Activated naive CD8-positive, alpha-beta T cell (primary cell): Measurements from ENCODE around the gene TMA16.
"Not testable (repeated sequence)": the region's sequence is repeated elsewhere in the genome, so short reads cannot be mapped to it uniquely, and the experiment has no call there.

Experiments
- H3K27ac Mint-ChIP-seq: one replicate; pipeline ENCODE4 v1.8.0; 2021; ENCODE audit warnings: mixed read lengths
- H3K27me3 Mint-ChIP-seq: one replicate; pipeline ENCODE4 v1.8.0; 2021; ENCODE audit warnings: mixed read lengths
- H3K36me3 Mint-ChIP-seq: one replicate; pipeline ENCODE4 v1.8.0; 2021; ENCODE audit warnings: mixed read lengths
- H3K4me1 Mint-ChIP-seq: one replicate; pipeline ENCODE4 v1.8.0; 2021; ENCODE audit warnings: low read depth, mixed read lengths
- H3K4me3 Mint-ChIP-seq: one replicate; pipeline ENCODE4 v1.8.0; 2021; ENCODE audit warnings: mild to moderate bottlenecking, mixed read lengths
- H3K9me3 Mint-ChIP-seq: one replicate; pipeline ENCODE4 v1.8.0; 2021; ENCODE audit warnings: low read depth, mixed read lengths

TMA16 gene

GRCh38 chr4:163494360-163495241 is at the start of gene TMA16:
Gene TMA16, plus strand, starts transcription at chr4:163494690. Its CDS starts 112 bp downstream, at chr4:163494802.
- Mint-ChIP-seq H3K4me3 (peak within 1 kb of the TSS; percentile 94), H3K27me3 (no peaks in the 10 kb centered on the region), H3K36me3 (no peaks in the 10 kb centered on the region), H3K4me1 (peaks cover 31% of the 10 kb centered on the region), H3K9me3 (no peaks in the 10 kb centered on the region), H3K27ac (peak within 1 kb of the TSS; percentile 100)

- H3K9me3 Mint-ChIP-seq, H3K36me3 Mint-ChIP-seq, H3K27me3 Mint-ChIP-seq, H3K4me1 Mint-ChIP-seq, H3K4me3 Mint-ChIP-seq, H3K27ac Mint-ChIP-seq: not testable (repeated sequence)
Observed at GRCh38 chr4:163447023-163447422, 47.5 kb upstream of the TMA16 start.

- Mint-ChIP-seq H3K27ac (no peak overlapping the region), H3K27me3 (peaks cover 8% of the 10 kb centered on the region), H3K36me3 (no peaks in the 10 kb centered on the region), H3K4me1 (no peaks in the 10 kb centered on the region), H3K4me3 (no peak overlapping the region), H3K9me3 (no peaks in the 10 kb centered on the region)
Observed at GRCh38 chr4:163447481-163447880, 47.0 kb upstream of the TMA16 start.

GRCh38 chr4:163448540-163449203 is 45.8 kb upstream of the TMA16 start:
- no peaks in the 10 kb centered on the region for H3K4me1 Mint-ChIP-seq
- no peaks in the 10 kb centered on the region for H3K36me3 Mint-ChIP-seq
- no peak overlapping the region for H3K4me3 Mint-ChIP-seq
- H3K27me3 Mint-ChIP-seq = peaks cover 6% of the 10 kb centered on the region
- H3K27ac Mint-ChIP-seq = no peak overlapping the region
- no peaks in the 10 kb centered on the region for H3K9me3 Mint-ChIP-seq

GRCh38 chr4:163462556-163462955 is 31.9 kb upstream of the TMA16 start:
- Mint-ChIP-seq H3K27ac (no peak overlapping the region), H3K4me1 (no peaks in the 10 kb centered on the region), H3K9me3 (no peaks in the 10 kb centered on the region), H3K27me3 (peaks cover 6% of the 10 kb centered on the region), H3K4me3 (no peak overlapping the region), H3K36me3 (no peaks in the 10 kb centered on the region)

GRCh38 chr4:163467082-163467770 is 27.3 kb upstream of the TMA16 start:
- Mint-ChIP-seq H3K9me3 (no peaks in the 10 kb centered on the region), H3K27me3 (peaks cover 13% of the 10 kb centered on the region)

GRCh38 chr4:163470391-163470790 is 24.1 kb upstream of the TMA16 start:
- Mint-ChIP-seq H3K4me3 (no peak overlapping the region), H3K4me1 (no peaks in the 10 kb centered on the region), H3K36me3 (no peaks in the 10 kb centered on the region), H3K27ac (no peak overlapping the region), H3K9me3 (no peaks in the 10 kb centered on the region), H3K27me3 (peaks cover 12% of the 10 kb centered on the region)

More at GRCh38 chr4:163467082-163467770, 27.3 kb upstream of the TMA16 start:
- H3K4me3 Mint-ChIP-seq = no peak overlapping the region
- H3K4me1 Mint-ChIP-seq = no peaks in the 10 kb centered on the region
- no peaks in the 10 kb centered on the region for H3K36me3 Mint-ChIP-seq
- no peak overlapping the region for H3K27ac Mint-ChIP-seq

GRCh38 chr4:163473130-163473529 is 21.4 kb upstream of the TMA16 start:
- no peaks in the 10 kb centered on the region for H3K36me3 Mint-ChIP-seq
- no peaks in the 10 kb centered on the region for H3K4me1 Mint-ChIP-seq
- H3K9me3 Mint-ChIP-seq = no peaks in the 10 kb centered on the region
- H3K27ac Mint-ChIP-seq = no peak overlapping the region
- no peak overlapping the region for H3K4me3 Mint-ChIP-seq
- peaks cover 10% of the 10 kb centered on the region for H3K27me3 Mint-ChIP-seq

- Mint-ChIP-seq H3K9me3 (no peaks in the 10 kb centered on the region), H3K4me3 (no peak within 1 kb of the TSS), H3K4me1 (no peaks in the 10 kb centered on the region)
Observed at GRCh38 chr4:163473576-163473975, 20.9 kb upstream of the TMA16 start, which contains the start of gene TKTL2. Gene TKTL2, minus strand, starts transcription at chr4:163473754. Its CDS starts 20 bp downstream, at chr4:163473734.

GRCh38 chr4:163474027-163474426 is 20.5 kb upstream of the TMA16 start:
- no peak overlapping the region for H3K4me3 Mint-ChIP-seq
- H3K9me3 Mint-ChIP-seq = no peaks in the 10 kb centered on the region
- H3K27ac Mint-ChIP-seq = no peak overlapping the region
- H3K4me1 Mint-ChIP-seq = no peaks in the 10 kb centered on the region
- no peaks in the 10 kb centered on the region for H3K36me3 Mint-ChIP-seq
- peaks cover 10% of the 10 kb centered on the region for H3K27me3 Mint-ChIP-seq

More at GRCh38 chr4:163473576-163473975, 20.9 kb upstream of the TMA16 start, which contains the start of gene TKTL2:
- H3K27me3 Mint-ChIP-seq = peaks cover 10% of the 10 kb centered on the region
- H3K36me3 Mint-ChIP-seq = no peaks in the 10 kb centered on the region
- no peak within 1 kb of the TSS for H3K27ac Mint-ChIP-seq

GRCh38 chr4:163476761-163477438 is 17.6 kb upstream of the TMA16 start:
- no peaks in the 10 kb centered on the region for H3K9me3 Mint-ChIP-seq
- H3K4me3 Mint-ChIP-seq = no peak overlapping the region
- H3K4me1 Mint-ChIP-seq = no peaks in the 10 kb centered on the region
- no peaks in the 10 kb centered on the region for H3K36me3 Mint-ChIP-seq
- peaks cover 3% of the 10 kb centered on the region for H3K27me3 Mint-ChIP-seq
- no peak overlapping the region for H3K27ac Mint-ChIP-seq

- Mint-ChIP-seq H3K4me1 (no peaks in the 10 kb centered on the region), H3K27me3 (no peaks in the 10 kb centered on the region), H3K36me3 (no peaks in the 10 kb centered on the region), H3K9me3 (no peaks in the 10 kb centered on the region), H3K27ac (no peak overlapping the region), H3K4me3 (no peak overlapping the region)
Observed at GRCh38 chr4:163482190-163482589, 12.3 kb upstream of the TMA16 start.

- peaks cover 2% of the 10 kb centered on the region for H3K27me3 Mint-ChIP-seq
- no peak overlapping the region for H3K4me3 Mint-ChIP-seq
- H3K4me1 Mint-ChIP-seq = no peaks in the 10 kb centered on the region
- H3K27ac Mint-ChIP-seq = no peak overlapping the region
- H3K9me3 Mint-ChIP-seq = no peaks in the 10 kb centered on the region
- H3K36me3 Mint-ChIP-seq = no peaks in the 10 kb centered on the region
Observed at GRCh38 chr4:163484906-163485305, 9.6 kb upstream of the TMA16 start.

GRCh38 chr4:163485589-163485988 is 8.9 kb upstream of the TMA16 start:
- Mint-ChIP-seq H3K9me3 (no peaks in the 10 kb centered on the region), H3K27me3 (peaks cover 2% of the 10 kb centered on the region), H3K4me3 (no peak overlapping the region), H3K36me3 (no peaks in the 10 kb centered on the region), H3K4me1 (no peaks in the 10 kb centered on the region), H3K27ac (no peak overlapping the region)
